ENCODE results near the gene FETUB.

FETUB gene

DNA sequence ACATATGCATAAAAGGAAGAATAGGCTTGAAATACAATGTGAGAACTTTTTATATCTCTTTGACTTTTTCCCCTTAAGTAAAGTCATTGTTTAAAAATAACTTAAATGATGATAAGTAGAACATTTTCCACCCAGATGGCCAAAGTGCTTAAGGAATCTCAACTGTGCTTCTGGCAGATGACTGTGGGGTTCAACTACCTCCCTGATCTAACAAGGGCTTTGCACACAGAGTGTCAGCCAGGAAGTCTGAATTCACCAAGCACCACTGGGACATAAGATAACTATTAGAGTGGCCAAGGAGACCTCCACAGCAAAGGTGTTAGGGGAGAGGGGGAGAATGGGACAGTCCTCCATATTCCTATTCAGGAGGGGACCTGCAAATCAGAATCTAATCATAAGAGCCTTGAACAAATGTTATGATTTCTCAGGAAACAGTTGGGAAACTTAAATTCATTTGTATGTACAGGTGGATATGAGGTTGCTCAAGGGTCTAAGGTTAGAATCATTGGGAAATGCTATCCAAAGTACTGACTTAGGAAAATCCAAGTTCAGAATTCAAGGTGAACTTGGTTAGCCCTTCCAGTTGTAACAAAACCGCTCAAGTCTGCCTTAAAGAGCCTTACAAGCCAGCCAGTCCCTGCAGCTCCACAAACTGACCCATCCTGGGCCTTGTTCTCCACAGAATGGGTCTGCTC, at the start of gene FETUB:
Gene FETUB, plus strand, starts transcription at position 622 of the 695 bp plus-strand sequence. Its CDS starts 62 bp downstream, at position 684.
- DNase-seq (ENCODE audit: low read depth in 2 of 2), result no peak

DNA sequence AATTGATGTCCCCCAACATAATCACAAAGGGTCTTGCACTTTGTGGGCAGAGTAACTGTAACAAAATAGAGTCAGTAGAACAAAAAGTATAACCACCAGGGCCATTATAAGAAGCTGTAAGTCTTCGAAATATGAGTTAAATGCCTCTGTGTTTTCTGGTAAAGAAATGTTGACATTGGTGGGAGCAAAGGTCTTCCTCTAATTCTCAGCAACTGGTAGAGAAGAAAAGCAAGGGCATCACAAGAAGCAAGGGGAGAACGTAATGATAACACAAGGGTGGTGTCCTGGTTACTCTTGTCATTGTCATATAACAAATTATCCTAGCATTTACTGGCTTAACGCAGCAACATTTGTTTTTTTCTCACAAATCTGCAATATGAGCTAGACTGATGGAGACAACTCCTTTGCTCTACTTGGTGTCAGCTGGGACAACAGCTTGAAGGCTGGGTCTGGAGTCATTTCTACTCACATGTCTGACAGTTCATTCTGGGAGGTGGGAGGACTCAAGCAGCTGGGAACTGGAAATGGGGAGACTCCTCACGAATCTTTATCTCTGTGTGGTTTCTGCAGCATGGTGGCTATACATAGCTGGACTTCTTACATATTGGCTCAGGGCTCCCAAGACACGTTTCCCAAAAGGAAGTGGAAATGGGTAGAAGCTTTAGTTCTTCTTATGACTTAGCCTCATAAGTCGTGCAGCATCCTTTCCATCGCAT, 49.5 kb upstream of the FETUB start:
- no peak for DNase-seq (ENCODE audit: low read depth in 2 of 2)

GRCh38 chr3:186592682-186593081, 47.5 kb upstream of the FETUB start:
- no peak for DNase-seq (ENCODE audit: low read depth in 2 of 2)

DNA sequence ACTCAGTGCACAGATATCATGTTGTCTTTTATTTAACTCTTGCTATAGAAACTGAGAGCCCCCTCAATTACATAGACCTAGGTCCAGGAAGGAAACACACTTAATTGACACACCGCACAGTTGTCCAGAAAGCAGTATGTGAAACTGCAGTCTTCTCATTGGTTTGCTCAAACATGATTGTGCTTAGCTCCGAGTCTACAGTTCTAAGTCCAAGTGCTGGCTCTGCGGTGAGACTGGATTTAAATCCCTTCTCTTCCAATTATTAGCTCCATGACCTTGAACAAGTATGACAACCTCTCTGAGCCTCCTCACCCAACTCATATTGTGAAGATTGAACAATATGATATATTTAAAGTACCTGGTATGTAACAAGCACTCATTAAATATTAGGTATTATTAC, 46.3 kb upstream of the FETUB start:
- no peak for DNase-seq (ENCODE audit: low read depth in 2 of 2)

DNA sequence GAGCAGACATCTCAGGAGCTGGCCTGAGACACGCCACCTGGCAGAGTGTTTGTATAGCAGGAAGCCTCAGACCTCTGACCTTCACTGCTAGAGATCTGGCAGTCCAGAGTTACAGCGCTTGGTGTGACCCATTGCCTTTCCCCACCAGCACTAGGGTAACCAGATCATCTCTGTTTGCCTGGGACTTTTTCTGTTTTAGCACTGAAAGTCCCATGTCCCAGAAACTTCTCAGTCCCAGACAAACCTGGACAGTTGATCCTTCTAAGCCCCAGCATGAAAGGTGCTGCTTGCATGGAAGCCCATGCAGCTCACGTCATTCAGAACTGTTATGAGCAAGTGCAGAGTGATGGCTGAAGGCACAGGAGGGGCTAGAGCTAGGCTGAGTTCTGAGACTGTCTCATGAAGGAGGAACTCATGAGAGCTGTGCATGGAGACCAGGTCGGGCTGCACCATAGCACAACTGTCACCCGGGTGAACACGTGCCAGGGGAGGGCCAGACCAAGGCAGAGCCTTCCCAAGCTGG, 45.5 kb upstream of the FETUB start:
- DNase-seq (ENCODE audit: low read depth in 2 of 2), result no peak

- no peak for DNase-seq (ENCODE audit: low read depth in 2 of 2)
These were observed 43.5 kb upstream of the FETUB start for GRCh38 chr3:186596568-186597287.

GRCh38 chr3:186598108-186598784, 42.0 kb upstream of the FETUB start:
- no peak for DNase-seq (ENCODE audit: low read depth in 2 of 2)

GRCh38 chr3:186598794-186599141, 41.4 kb upstream of the FETUB start:
- DNase-seq (ENCODE audit: low read depth in 2 of 2), result no peak

DNA sequence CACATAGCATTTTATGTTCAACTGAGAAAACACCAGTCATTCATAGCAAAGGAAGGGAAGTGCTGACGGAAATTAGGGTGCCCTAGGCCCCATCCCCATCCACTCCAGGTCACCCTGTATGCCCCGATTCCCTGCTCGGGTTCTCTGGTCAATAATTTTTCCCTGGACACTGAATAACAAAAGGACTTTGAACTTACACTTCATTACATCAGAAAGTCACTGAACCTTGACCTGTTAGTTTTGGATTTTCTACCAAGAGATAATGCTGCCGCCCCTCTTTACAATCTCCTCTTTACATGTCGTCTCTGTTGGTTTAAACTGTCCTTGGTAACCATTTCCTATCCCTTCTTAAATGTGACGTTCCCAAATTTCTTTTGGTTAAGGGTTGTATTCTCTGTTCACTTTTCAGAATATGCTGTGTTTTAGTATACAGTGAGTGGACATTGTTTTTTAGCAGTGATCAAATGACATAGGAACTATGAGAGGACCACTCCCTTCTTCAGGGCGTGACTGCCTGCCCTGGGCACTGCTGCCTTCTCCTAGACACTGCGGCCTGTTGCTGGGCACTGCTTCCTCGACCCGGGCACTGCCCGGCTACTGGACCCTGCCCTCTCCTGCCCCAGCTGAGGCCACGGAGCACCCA, 40.9 kb upstream of the FETUB start:
- no peak for DNase-seq (ENCODE audit: low read depth in 2 of 2)

DNA sequence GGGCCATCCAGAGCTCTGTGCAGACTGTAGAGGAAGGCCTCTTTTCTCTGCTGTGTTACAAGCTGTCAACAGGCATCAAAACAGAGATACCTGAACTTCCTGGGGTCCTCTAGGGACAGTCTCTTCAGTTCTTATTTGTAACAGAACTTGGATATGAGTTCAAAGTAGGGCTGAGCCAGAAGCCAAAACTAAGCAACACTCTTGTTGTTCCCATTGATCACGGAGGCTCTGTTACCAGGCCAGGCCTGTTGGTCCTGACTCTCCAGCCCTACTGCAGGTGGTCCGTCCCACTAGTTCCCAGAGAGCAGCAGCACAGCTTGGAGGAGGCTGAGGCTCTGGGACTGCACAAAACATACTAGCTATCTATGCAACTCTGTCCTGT, 40.4 kb upstream of the FETUB start:
- DNase-seq (ENCODE audit: low read depth in 2 of 2), result no peak

DNA sequence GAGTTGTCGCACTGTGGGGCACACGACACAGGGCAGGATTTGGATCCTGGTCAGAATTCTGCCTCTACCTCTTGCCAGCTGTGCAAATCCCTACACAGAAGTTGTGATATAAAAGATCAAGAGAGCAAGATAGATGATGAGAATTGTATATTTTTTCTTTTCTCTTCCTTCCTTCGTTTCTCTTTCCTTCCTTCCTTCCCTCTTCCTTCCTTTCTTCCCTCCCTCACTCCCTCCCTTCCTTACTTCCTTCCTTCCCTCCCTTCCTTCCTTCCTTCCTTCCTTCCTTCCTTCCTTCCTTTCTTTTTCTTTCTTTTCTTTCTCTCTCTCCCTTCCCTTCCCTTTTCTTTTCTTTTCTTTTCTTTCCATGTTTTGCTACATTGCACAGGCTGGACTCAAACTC, 39.3 kb upstream of the FETUB start:
- DNase-seq (ENCODE audit: low read depth in 2 of 2), result no peak

DNA sequence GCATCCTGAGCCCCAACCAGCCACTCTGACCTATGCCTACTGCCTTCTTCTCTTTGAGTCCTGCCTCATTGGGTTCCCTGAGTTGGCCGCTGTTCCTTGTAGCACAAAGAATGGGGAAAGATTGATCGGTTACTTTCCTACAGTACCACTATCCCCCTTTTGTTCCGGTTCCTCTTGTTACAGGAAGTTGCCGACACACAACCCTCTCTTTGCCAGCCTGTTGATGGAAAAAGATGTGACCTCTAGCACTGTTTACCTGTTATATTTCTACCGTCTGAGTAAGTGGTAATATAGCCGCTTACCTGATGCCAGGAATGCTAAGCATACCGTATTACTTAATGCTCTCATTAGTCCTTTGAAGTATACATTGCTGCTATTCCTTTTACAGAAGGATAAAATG, 37.0 kb upstream of the FETUB start:
- no peak for DNase-seq (ENCODE audit: low read depth in 2 of 2)

DNA sequence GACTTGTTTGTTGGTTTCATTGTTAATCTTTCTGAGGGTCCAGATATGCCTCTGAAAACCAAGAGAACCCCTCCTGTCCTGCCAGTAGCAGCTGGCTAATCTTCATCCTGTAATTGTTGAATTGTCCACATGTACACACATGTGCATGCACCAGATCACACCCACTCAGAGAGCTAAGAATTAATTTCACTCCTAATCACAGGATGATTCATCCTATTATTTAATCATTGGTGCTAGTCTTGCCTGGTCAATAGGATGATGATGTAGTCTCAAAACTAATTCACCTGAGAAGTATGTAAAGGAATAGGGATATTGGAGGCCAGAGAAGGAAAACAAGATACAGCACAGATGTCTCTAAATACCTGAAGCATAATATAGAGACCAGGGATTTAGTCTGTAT, 35.1 kb upstream of the FETUB start:
- no peak for DNase-seq (ENCODE audit: low read depth in 2 of 2)

DNA sequence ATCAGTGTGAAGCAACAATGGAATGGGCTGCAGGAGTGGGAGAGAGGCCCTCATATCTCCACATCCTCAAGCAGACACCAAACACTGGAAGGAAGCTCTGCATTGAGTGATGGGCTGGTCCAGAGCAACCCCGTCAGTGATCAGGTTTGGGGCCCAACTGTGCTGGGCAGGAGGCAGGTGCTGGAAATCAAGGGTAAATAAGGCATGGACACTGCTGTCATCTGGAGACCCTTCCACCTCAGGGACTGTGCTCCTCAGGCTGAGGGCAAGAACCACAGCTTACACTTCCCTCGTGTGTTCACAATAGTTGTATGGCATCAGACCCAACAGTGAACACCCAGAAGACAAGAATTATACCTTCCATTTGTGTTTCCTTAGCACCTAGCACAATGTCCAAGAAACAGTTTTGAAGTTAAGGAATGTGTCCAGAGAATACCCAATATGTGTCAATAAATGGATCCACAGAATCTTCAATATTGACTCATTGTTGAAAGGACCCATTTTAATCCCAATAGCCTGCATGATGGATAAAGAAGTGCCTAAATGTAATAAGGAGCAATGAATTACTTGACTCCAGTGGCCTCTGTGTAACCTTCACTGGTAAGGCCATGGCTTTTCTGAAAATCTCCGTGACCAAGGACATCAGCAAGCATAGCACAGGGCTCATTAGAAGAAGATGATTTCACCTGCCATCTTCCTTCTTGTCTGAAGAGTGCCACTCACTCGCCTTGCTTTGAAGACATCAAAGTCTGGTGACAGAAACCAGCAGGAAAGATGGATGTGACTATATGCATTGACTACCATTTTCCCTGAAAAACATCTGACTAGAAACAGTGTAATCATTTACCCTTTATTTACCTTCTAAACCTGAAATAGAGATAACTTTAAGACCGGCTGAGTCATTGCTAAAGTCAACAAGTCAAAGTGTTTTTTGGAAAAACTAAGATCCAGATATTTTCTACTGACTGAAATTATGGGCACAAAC, 34.3 kb upstream of the FETUB start:
- no peak for DNase-seq (ENCODE audit: low read depth in 2 of 2)

DNA sequence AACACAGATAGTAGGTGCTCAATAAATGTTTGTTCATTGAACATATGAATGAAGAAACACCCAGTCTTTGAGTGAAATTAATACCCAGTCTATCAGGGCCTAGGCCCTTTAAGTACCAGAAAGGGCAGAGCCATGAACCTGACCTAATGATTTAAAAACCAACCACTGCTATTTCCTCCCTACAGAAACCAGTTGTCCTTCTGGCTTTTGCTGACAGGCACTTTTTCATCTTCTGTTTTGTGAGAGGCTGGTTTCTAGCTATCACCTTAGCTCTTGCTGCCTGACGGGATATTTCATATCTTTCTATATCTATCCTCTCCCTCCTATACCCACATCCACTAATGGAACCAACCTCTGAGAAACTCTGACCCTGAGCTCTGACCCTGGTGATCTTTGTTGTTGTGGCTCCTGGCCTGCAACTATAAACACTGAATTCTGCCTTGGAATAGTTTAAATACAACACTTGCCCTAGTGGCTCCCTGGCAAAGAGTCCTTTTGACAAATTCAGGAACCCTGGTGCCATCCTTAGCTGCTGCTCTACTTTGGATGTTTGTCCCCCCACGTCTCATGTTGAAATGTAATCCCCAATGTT, 31.5 kb upstream of the FETUB start:
- no peak for DNase-seq (ENCODE audit: low read depth in 2 of 2)

GRCh38 chr3:186609247-186609868, 30.8 kb upstream of the FETUB start:
- DNase-seq (ENCODE audit: low read depth in 2 of 2), result no peak

DNA sequence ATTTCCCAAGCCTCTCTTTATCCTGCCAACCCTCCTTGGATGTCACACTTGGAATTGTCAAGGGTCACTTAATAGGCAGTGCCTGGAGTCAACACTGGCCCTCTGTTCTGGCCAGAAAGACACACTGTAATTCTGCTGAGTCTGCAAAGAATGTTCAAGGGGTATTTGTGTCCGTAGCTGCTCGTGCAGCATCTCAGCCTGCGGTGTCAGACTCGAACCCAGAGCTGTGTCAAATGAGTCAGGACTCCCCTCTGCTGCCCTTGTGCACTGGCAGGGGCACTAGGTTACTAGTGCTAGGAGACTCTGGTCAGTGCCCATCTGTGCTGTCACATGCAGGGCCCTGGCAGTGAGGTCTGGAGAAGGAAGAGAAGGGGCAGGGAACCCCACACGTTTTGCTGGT, 28.1 kb upstream of the FETUB start:
- no peak for DNase-seq (ENCODE audit: low read depth in 2 of 2)

DNA sequence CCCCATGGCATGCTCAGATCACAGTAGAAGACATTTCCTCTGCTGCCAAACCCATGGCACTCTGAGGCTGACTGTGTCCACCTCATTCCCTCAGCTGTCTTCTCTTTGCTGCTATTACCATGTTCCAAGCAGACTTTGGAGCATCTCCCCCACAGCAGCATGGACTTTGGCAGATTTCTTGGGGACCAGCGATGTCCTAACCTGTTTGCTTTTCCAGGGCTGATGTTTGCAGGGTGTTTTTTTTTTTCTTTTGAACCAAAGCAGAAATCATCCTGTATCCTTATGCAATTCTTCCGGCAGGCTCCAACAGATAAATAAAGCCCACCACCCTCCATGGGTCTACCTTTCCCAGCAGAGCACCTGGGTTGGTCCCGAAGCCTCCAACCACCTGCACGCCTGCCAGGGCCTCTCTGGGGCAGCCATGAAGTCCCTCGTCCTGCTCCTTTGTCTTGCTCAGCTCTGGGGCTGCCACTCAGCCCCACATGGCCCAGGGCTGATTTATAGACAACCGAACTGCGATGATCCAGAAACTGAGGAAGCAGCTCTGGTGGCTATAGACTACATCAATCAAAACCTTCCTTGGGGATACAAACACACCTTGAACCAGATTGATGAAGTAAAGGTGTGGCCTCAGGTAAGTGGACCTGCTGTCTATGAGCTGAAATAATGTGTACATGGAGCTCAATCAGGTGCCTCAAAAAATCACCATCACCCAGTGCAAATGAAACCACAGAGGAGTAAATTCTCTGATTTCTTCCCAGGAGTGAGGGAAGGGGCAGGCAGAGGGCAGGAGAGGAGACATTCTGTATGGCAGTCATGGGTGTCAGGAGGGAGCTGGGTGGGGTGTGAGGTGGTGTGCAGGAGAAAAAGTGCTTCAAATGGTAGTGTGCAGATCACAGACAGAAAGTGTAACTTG, 27.2 kb upstream of the FETUB start, which contains the start of gene AHSG:
Gene AHSG, plus strand, starts transcription at position 340 of the 916 bp plus-strand sequence. Its CDS starts 82 bp downstream, at position 422.
- DNase-seq (ENCODE audit: low read depth in 2 of 2), result no peak
